IMR-90 (cell line): ENCODE measurements around the gene ARAP3.

Experiments
- CEBPB ChIP-seq: IDR thresholded peaks from 2 replicates; pipeline ENCODE4 v1.6.1; 2012; ENCODE audit warnings: low read depth, low read length, improper control_type of control experiment
- CTCF ChIP-seq: conservative IDR thresholded peaks from 2 replicates; pipeline ENCODE4 v1.5.1; 2012; ENCODE audit warnings: mild to moderate bottlenecking, low read depth, low read length, improper control_type of control experiment
- MAZ ChIP-seq: IDR thresholded peaks from 2 replicates; pipeline ENCODE4 v1.6.1; 2012; ENCODE audit warnings: low read depth, mild to moderate bottlenecking, low read length, improper control_type of control experiment, moderate library complexity, borderline replicate concordance
- NFE2L2 ChIP-seq: fragments of 150-350 bp; IDR thresholded peaks from 2 replicates; pipeline ENCODE4 v1.6.1; 2016; ENCODE audit warnings: low read depth, mild to moderate bottlenecking, low read length
- POLR2A ChIP-seq: IDR thresholded peaks from 2 replicates; pipeline ENCODE4 v1.6.1; 2012; ENCODE audit warnings: mild to moderate bottlenecking, low read depth, low read length

GRCh38 chr5:141603923-141604717 lies 77.9 kb downstream of the ARAP3 start:
- TF ChIP-seq NFE2L2 (no peak), CTCF (no peak), MAZ (0 out of 2 replicates have a peak, but pooled peaks have one; percentile 29), POLR2A (no peak), CEBPB (peak; percentile 97)
